NCI-H1417 treated with DMSO at 0.1 percent for 48 hours (cell line): ENCODE results near the gene FBXO48.
"Not testable (repeated sequence)": the region's sequence is repeated elsewhere in the genome, so short reads cannot be mapped to it uniquely, and the experiment has no call there.

ENCODE experiments used
- DNase-seq: peaks from one replicate; lab custom pipeline; 2025; lab: John Stamatoyannopoulos, UW

The FBXO48 gene

GRCh38 chr2:68471385-68471784 lies 4.3 kb upstream of the FBXO48 start:
- no peak for DNase-seq

- no peak for DNase-seq
Observed at GRCh38 chr2:68469935-68470334, 2.8 kb upstream of the FBXO48 start.

- DNase-seq = no peak
Observed at GRCh38 chr2:68468801-68469200, 1.7 kb upstream of the FBXO48 start.

GRCh38 chr2:68466778-68467076 lies 367 bp downstream of the FBXO48 start:
- DNase-seq = no peak

- no peak for DNase-seq
Observed at GRCh38 chr2:68466361-68466777, 725 bp downstream of the FBXO48 start.

GRCh38 chr2:68465081-68465916 lies 1.8 kb downstream of the FBXO48 start:
- no peak for DNase-seq

- no peak for DNase-seq
Observed at GRCh38 chr2:68464651-68465050, 2.4 kb downstream of the FBXO48 start.

- peak; percentile 48 for DNase-seq
Observed at GRCh38 chr2:68463287-68463877, 3.7 kb downstream of the FBXO48 start.

GRCh38 chr2:68458981-68459380 lies 8.1 kb downstream of the FBXO48 start:
- DNase-seq = no peak

- no peak for DNase-seq
Observed at GRCh38 chr2:68456198-68456597, 10.9 kb downstream of the FBXO48 start.

- no peak for DNase-seq
Observed at GRCh38 chr2:68454719-68455118, 12.4 kb downstream of the FBXO48 start.

GRCh38 chr2:68453761-68454360 lies 13.2 kb downstream of the FBXO48 start:
- no peak for DNase-seq

GRCh38 chr2:68452158-68452900 lies 14.8 kb downstream of the FBXO48 start:
- DNase-seq = no peak

- no peak for DNase-seq
Observed at GRCh38 chr2:68448671-68449653, 18.1 kb downstream of the FBXO48 start.

GRCh38 chr2:68447118-68447517 lies 20.0 kb downstream of the FBXO48 start:
- no peak for DNase-seq

GRCh38 chr2:68446425-68446824 lies 20.7 kb downstream of the FBXO48 start:
- DNase-seq = not testable (repeated sequence)

GRCh38 chr2:68441994-68442322 lies 25.1 kb downstream of the FBXO48 start:
- DNase-seq = no peak

- peak; percentile 55 for DNase-seq
Observed at GRCh38 chr2:68441179-68441993, 25.7 kb downstream of the FBXO48 start.

- no peak for DNase-seq
Observed at GRCh38 chr2:68438455-68439303, 28.4 kb downstream of the FBXO48 start.

- no peak for DNase-seq
Observed at GRCh38 chr2:68436270-68436669, 30.8 kb downstream of the FBXO48 start.
